SK-N-MC (cell line): ENCODE measurements around the gene DHX57.
"Not testable (repeated sequence)": the region's sequence is repeated elsewhere in the genome, so short reads cannot be mapped to it uniquely, and the experiment has no call there.

Source experiments
- EZH2 ChIP-seq: fragments of 200-600 bp; sonication (generic); IDR thresholded peaks from one replicate; pipeline ENCODE4 v1.6.1; 2017; ENCODE audit warnings: antibody characterized with exemption
- FOXP2 ChIP-seq: optimal IDR thresholded peaks from 2 replicates; pipeline ENCODE3; 2011; ENCODE audit warnings: mild to moderate bottlenecking, moderate library complexity; ENCODE audit not compliant: insufficient read depth; ENCODE audit errors: extremely low read length, control extremely low read depth
- POLR2AphosphoS5 ChIP-seq: IDR thresholded peaks from 2 replicates; pipeline ENCODE4 v1.6.1; 2012; ENCODE audit warnings: mild to moderate bottlenecking, low read depth, low read length, borderline replicate concordance

GRCh38 chr2:38792321-38792720, 83.4 kb downstream of the DHX57 start:
- TF ChIP-seq POLR2AphosphoS5, EZH2, FOXP2: not testable (repeated sequence)
